HL-60 (cell line): Measurements from ENCODE around the gene NEUROD2.

ENCODE experiments used
- POLR2AphosphoS5 ChIP-seq: IDR thresholded peaks from 2 replicates; pipeline ENCODE4 v1.6.1; 2012; ENCODE audit warnings: low read depth
- TF ChIP-seq, protein P1 (sequence below): IDR thresholded peaks from one replicate; pipeline ENCODE4 v1.5.1; 2011; ENCODE audit warnings: low read length, control low read depth, inconsistent platforms; ENCODE audit not compliant: insufficient read depth

DNA sequence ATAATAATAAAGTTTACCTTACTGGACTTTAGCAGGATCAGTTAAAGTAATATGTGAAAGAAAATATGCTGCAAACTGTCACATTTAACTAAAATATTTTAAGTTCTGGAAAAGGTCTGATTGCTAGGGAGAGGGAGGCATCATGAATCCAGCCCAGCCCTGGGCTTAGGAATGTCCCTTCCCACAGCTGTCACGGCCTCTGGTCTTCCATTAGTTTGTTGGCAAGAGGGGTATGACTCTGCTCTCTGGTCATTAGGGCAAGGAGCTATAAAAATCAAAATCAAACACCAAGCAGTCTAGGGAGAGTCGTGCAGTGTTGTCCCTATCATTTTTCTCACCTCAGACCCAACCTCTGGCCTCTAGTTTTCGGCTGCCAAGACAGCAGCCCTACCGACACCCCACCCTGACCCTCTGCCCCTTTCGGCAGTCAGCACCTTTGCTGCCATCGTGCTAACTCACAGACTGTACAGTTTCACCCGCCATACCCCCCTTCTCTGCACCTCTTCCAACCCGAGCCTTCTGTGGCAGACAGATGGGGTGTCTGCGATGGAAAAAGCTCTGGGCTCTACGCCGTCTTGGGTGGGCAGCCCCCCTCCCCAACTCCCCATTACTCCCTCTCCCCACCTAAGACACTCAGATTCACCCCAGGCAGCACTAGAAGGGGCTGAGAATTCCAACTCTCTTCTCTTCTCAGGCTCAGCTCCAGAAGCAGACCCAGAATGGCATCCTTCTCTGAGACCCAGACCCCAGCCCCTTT, 41.4 kb downstream of the NEUROD2 start:
- TF ChIP-seq, protein P1, sequence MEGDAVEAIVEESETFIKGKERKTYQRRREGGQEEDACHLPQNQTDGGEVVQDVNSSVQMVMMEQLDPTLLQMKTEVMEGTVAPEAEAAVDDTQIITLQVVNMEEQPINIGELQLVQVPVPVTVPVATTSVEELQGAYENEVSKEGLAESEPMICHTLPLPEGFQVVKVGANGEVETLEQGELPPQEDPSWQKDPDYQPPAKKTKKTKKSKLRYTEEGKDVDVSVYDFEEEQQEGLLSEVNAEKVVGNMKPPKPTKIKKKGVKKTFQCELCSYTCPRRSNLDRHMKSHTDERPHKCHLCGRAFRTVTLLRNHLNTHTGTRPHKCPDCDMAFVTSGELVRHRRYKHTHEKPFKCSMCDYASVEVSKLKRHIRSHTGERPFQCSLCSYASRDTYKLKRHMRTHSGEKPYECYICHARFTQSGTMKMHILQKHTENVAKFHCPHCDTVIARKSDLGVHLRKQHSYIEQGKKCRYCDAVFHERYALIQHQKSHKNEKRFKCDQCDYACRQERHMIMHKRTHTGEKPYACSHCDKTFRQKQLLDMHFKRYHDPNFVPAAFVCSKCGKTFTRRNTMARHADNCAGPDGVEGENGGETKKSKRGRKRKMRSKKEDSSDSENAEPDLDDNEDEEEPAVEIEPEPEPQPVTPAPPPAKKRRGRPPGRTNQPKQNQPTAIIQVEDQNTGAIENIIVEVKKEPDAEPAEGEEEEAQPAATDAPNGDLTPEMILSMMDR, result no peak
- TF ChIP-seq POLR2AphosphoS5, result no peak
